ENCODE data around the gene CPM.

GRCh38 chr12:68821357-68822188, 111.4 kb downstream of the CPM start:
- no peak for TF ChIP-seq CTCF (IDR thresholded peaks at IDR 0.05; ENCODE audit: insufficient read depth, low read length)
- TF ChIP-seq REST (IDR thresholded peaks at IDR 0.05; ENCODE audit: insufficient replicate concordance, low read depth): no peak
- TF ChIP-seq POLR2AphosphoS5 (IDR thresholded peaks at IDR 0.05; ENCODE audit: low read depth): no peak

All from HL-60 (cell line).